OCI-LY1 (cell line): ENCODE data around the gene NEDD4L.

Source experiments
- H2AFZ ChIP-seq: fragments of 200-600 bp; sonication (generic), shearing (Covaris generic); 2 replicates; pipeline ENCODE4 v1.6.0; 2014; ENCODE audit warnings: antibody characterized with exemption, mild to moderate bottlenecking, low read length
- H3F3A ChIP-seq: fragments of 200-600 bp; sonication (generic), shearing (Covaris generic); 2 replicates; pipeline ENCODE4 v1.6.0; 2014; ENCODE audit warnings: mild to moderate bottlenecking, antibody characterized with exemption, low read length, moderate library complexity; ENCODE audit not compliant: insufficient read depth
- H3K27ac ChIP-seq: fragments of 200-600 bp; sonication (generic); 2 replicates; pipeline ENCODE4 v1.5.1; 2014; ENCODE audit warnings: low read length, mixed run types, mild to moderate bottlenecking, low read depth; ENCODE audit not compliant: poor library complexity, severe bottlenecking
- H3K27me3 ChIP-seq: fragments of 200-600 bp; sonication (generic); 2 replicates; pipeline ENCODE4 v1.6.0; 2014; ENCODE audit warnings: antibody characterized with exemption, mild to moderate bottlenecking, low read length, moderate library complexity; ENCODE audit not compliant: insufficient read depth
- H3K36me3 ChIP-seq: fragments of 200-600 bp; sonication (generic); 2 replicates; pipeline ENCODE4 v1.6.1; 2014; ENCODE audit warnings: mild to moderate bottlenecking, antibody characterized with exemption, low read length, moderate library complexity, mixed read lengths; ENCODE audit not compliant: insufficient read depth
- H3K4me1 ChIP-seq: fragments of 200-600 bp; sonication (generic); 2 replicates; pipeline ENCODE4 v1.5.1; 2014; ENCODE audit warnings: mild to moderate bottlenecking, low read length, moderate library complexity; ENCODE audit not compliant: insufficient read depth, severe bottlenecking
- H3K4me2 ChIP-seq: fragments of 200-600 bp; sonication (generic), shearing (Covaris generic); 2 replicates; pipeline ENCODE4 v1.6.1; 2014; ENCODE audit warnings: low read length
- H3K4me3 ChIP-seq: fragments of 200-600 bp; sonication (generic); 2 replicates; pipeline ENCODE4 v1.5.1; 2014; ENCODE audit warnings: low read length, low read depth, mild to moderate bottlenecking, mixed read lengths; ENCODE audit not compliant: poor library complexity, severe bottlenecking
- H3K79me2 ChIP-seq: fragments of 200-600 bp; shearing (Covaris generic); 2 replicates; pipeline ENCODE4 v1.6.1; 2016; ENCODE audit warnings: mixed run types, low read length, mixed read lengths; ENCODE audit not compliant: insufficient read depth
- H3K9ac ChIP-seq: fragments of 200-600 bp; sonication (generic), shearing (Covaris generic); 2 replicates; pipeline ENCODE4 v1.6.1; 2014; ENCODE audit warnings: mild to moderate bottlenecking, low read length, mixed read lengths
- H3K9me2 ChIP-seq: fragments of 200-600 bp; sonication (generic), shearing (Covaris generic); 2 replicates; pipeline ENCODE4 v1.6.1; 2014; ENCODE audit warnings: low read depth, mild to moderate bottlenecking, low read length, mixed read lengths
- H3K9me3 ChIP-seq: fragments of 200-600 bp; shearing (Covaris generic); 2 replicates; pipeline ENCODE4 v1.6.1; 2014; ENCODE audit warnings: low read length, mixed read lengths
- H4K20me1 ChIP-seq: fragments of 200-600 bp; sonication (generic), shearing (Covaris generic); 2 replicates; pipeline ENCODE4 v1.6.0; 2016; ENCODE audit warnings: mild to moderate bottlenecking, low read length; ENCODE audit not compliant: insufficient read depth
- CTCF ChIP-seq: fragments of 200-600 bp; sonication (generic), shearing (Covaris generic); IDR thresholded peaks from 2 replicates; pipeline ENCODE4 v1.5.1; 2017; ENCODE audit warnings: mild to moderate bottlenecking, antibody characterized with exemption, low read length, moderate library complexity, mixed read lengths
- EZH2 ChIP-seq: fragments of 200-600 bp; sonication (generic), shearing (Covaris generic); IDR thresholded peaks from 2 replicates; pipeline ENCODE4 v1.8.0; 2017; ENCODE audit warnings: borderline replicate concordance, mixed run types, mild to moderate bottlenecking, antibody characterized with exemption, low read length, moderate library complexity, mixed read lengths

NEDD4L gene

GRCh38 chr18:58234359-58234741 is 190.3 kb downstream of the NEDD4L start:
- TF ChIP-seq CTCF = no peak
- TF ChIP-seq EZH2 = no peak
- no peaks in the 10 kb centered on the region for H3F3A ChIP-seq
- no peak overlapping the region for H3K27ac ChIP-seq
- no peaks in the 10 kb centered on the region for H3K36me3 ChIP-seq
- H3K4me3 ChIP-seq = no peak overlapping the region
- H3K9me2 ChIP-seq = no peaks in the 10 kb centered on the region
- no peaks in the 10 kb centered on the region for H4K20me1 ChIP-seq
- no peak overlapping the region for H3K4me2 ChIP-seq
- H3K9me3 ChIP-seq = no peaks in the 10 kb centered on the region
- no peaks in the 10 kb centered on the region for H3K27me3 ChIP-seq
- no peak overlapping the region for H2AFZ ChIP-seq
- no peaks in the 10 kb centered on the region for H3K4me1 ChIP-seq
- H3K9ac ChIP-seq = no peak overlapping the region
- H3K79me2 ChIP-seq = no peaks in the 10 kb centered on the region

GRCh38 chr18:58235001-58235436 is 191.0 kb downstream of the NEDD4L start:
- Histone ChIP-seq H3F3A (no peaks in the 10 kb centered on the region), H3K79me2 (no peaks in the 10 kb centered on the region), H3K27me3 (no peaks in the 10 kb centered on the region), H3K9me2 (no peaks in the 10 kb centered on the region), H3K9ac (no peak overlapping the region), H4K20me1 (no peaks in the 10 kb centered on the region), H3K4me3 (no peak overlapping the region), H3K36me3 (no peaks in the 10 kb centered on the region), H3K4me1 (no peaks in the 10 kb centered on the region), H3K4me2 (no peak overlapping the region), H2AFZ (no peak overlapping the region), H3K27ac (no peak overlapping the region), H3K9me3 (no peaks in the 10 kb centered on the region)
- TF ChIP-seq CTCF (no peak), EZH2 (no peak)

- H3K27me3 ChIP-seq = no peaks in the 10 kb centered on the region
- H3K4me2 ChIP-seq = no peak overlapping the region
- no peaks in the 10 kb centered on the region for H4K20me1 ChIP-seq
- no peaks in the 10 kb centered on the region for H3K36me3 ChIP-seq
- H3K9me3 ChIP-seq = no peaks in the 10 kb centered on the region
- H3K27ac ChIP-seq = no peak overlapping the region
- no peaks in the 10 kb centered on the region for H3K4me1 ChIP-seq
- no peak overlapping the region for H3K9ac ChIP-seq
- no peaks in the 10 kb centered on the region for H3K9me2 ChIP-seq
- H3K4me3 ChIP-seq = no peak overlapping the region
- H3K79me2 ChIP-seq = no peaks in the 10 kb centered on the region
- no peaks in the 10 kb centered on the region for H3F3A ChIP-seq
- no peak overlapping the region for H2AFZ ChIP-seq
- no peak for TF ChIP-seq CTCF
- no peak for TF ChIP-seq EZH2
These were observed 195.9 kb downstream of the NEDD4L start for GRCh38 chr18:58239879-58240278.
